MG63 (cell line): ENCODE measurements around the gene NT5DC4. TPM values are rescaled to one million over a fixed set of nuclear protein-coding genes. Genes with fewer than 3 reads are reported as not detected.

ENCODE experiments used
- DNase-seq: peaks from one replicate; pipeline ENCODE4 v3.0.0-alpha.2; 2020
- H3K27me3 ChIP-seq: fragments of 250-450 bp; sonication (Bioruptor Pico); 2 replicates; pipeline ENCODE4 v1.5.1; 2020; ENCODE audit warnings: mild to moderate bottlenecking, moderate library complexity
- H3K36me3 ChIP-seq: fragments of 250-450 bp; sonication (Bioruptor Pico); 2 replicates; pipeline ENCODE4 v1.5.1; 2020; ENCODE audit warnings: mild to moderate bottlenecking, moderate library complexity
- H3K4me3 ChIP-seq: fragments of 250-450 bp; sonication (Bioruptor Pico); 2 replicates; pipeline ENCODE4 v1.5.1; 2020; ENCODE audit warnings: mild to moderate bottlenecking, moderate library complexity
- H3K9me3 ChIP-seq: fragments of 250-450 bp; sonication (Bioruptor Pico); 2 replicates; pipeline ENCODE4 v1.5.1; 2020; ENCODE audit warnings: mild to moderate bottlenecking, moderate library complexity
- total RNA-seq: library from RNA; depleted of rRNA; stranded (reverse); fragments of >200 nt; shearing (Covaris generic); gene quantifications from 2 replicates; pipeline ENCODE4 v1.2.3, GENCODE V29; 2014; ENCODE audit warnings: low replicate concordance

Gene NT5DC4
- total RNA-seq, 1 experiment from 2014 or later: not detected

GRCh38 chr2:112760149-112760548 is 39.3 kb downstream of the NT5DC4 start:
- Histone ChIP-seq H3K4me3 (no peak overlapping the region), H3K9me3 (no peaks in the 10 kb centered on the region), H3K36me3 (peaks cover 73% of the 10 kb centered on the region), H3K27me3 (no peaks in the 10 kb centered on the region)
- DNase-seq: no peak

GRCh38 chr2:112762276-112762675 is 41.5 kb downstream of the NT5DC4 start:
- Histone ChIP-seq H3K9me3 (peaks cover under 1% of the 10 kb centered on the region; the same call in 1 of the 2 replicates), H3K4me3 (peak overlapping the region; percentile 81; the same call in 1 of the 2 replicates), H3K27me3 (no peaks in the 10 kb centered on the region), H3K36me3 (peaks cover 53% of the 10 kb centered on the region)
- DNase-seq: no peak

- H3K4me3 ChIP-seq: peak within 1 kb of the TSS; percentile 81
- no peaks in the 10 kb centered on the region for H3K27me3 ChIP-seq
Observed at GRCh38 chr2:112764071-112765044, 43.5 kb downstream of the NT5DC4 start, which contains the start of gene CKAP2L. Gene CKAP2L (minus strand): TSS chr2:112764609. CDS start chr2:112764598, 11 bp downstream.

GRCh38 chr2:112765251-112765650 is 44.4 kb downstream of the NT5DC4 start:
- no peak for DNase-seq
- Histone ChIP-seq H3K36me3 (peaks cover 27% of the 10 kb centered on the region), H3K9me3 (peaks cover 5% of the 10 kb centered on the region), H3K27me3 (no peaks in the 10 kb centered on the region), H3K4me3 (peak overlapping the region; percentile 81)

More at GRCh38 chr2:112764071-112765044, 43.5 kb downstream of the NT5DC4 start, which contains the start of gene CKAP2L:
- H3K9me3 ChIP-seq: peaks cover 5% of the 10 kb centered on the region
- DNase-seq: peak; percentile 99
- H3K36me3 ChIP-seq: peaks cover 36% of the 10 kb centered on the region

- H3K9me3 ChIP-seq: peaks cover 5% of the 10 kb centered on the region
- DNase-seq: no peak
- H3K4me3 ChIP-seq: no peak overlapping the region
Observed at GRCh38 chr2:112767693-112768330, 47.0 kb downstream of the NT5DC4 start.

DNA sequence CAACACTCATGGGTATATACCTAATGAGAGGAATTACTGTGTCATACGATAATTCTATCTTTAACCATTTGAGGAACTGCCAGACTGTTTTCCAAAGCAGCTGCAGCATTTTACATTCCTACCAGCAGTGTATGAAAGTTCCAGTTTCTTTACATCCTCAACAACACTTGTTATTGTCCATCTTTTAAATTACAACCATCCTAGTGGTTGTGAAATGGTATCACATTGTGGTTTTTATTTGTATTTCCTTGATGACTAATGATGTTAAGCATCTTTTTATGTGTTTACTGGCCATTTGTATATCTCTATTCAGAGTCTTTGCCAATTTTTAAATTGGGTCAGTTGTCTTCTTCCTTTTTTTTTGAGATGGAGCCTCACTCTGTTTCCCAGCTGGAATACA is 47.6 kb downstream of the NT5DC4 start:
- no peak for DNase-seq
- Histone ChIP-seq H3K4me3 (no peak overlapping the region), H3K27me3 (no peaks in the 10 kb centered on the region), H3K9me3 (peaks cover 5% of the 10 kb centered on the region), H3K36me3 (peaks cover 4% of the 10 kb centered on the region; the same call in 1 of the 2 replicates)

More at GRCh38 chr2:112767693-112768330, 47.0 kb downstream of the NT5DC4 start:
- no peaks in the 10 kb centered on the region for H3K27me3 ChIP-seq
- H3K36me3 ChIP-seq: peaks cover 10% of the 10 kb centered on the region

DNA sequence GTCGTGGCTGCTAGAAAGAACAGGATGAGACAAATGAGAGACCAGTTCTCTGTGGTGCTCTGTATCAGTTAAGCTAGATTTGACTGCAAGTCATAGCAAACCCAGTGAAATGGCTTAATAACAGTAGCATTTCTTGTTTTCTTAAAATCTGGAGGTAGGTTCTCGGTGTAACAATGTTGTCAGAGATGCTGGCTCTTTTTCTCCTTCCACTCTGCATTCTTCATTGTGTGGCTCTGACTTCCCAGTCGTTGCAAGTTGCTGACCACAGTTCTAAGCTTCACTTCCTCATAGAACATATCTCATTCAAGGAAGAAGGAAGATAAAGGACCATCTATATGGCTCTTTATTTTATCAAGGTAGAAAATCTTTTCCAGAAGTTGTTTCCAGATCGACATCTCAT is 51.5 kb downstream of the NT5DC4 start:
- H3K9me3 ChIP-seq: peaks cover 5% of the 10 kb centered on the region
- H3K27me3 ChIP-seq: no peaks in the 10 kb centered on the region
- peaks cover 9% of the 10 kb centered on the region for H3K36me3 ChIP-seq
- DNase-seq: no peak
- no peak overlapping the region for H3K4me3 ChIP-seq

GRCh38 chr2:112772911-112773475 is 52.2 kb downstream of the NT5DC4 start:
- Histone ChIP-seq H3K27me3 (no peaks in the 10 kb centered on the region), H3K4me3 (no peak overlapping the region), H3K36me3 (peaks cover 9% of the 10 kb centered on the region), H3K9me3 (no peaks in the 10 kb centered on the region)
- no peak for DNase-seq

GRCh38 chr2:112773556-112773955 is 52.7 kb downstream of the NT5DC4 start:
- H3K4me3 ChIP-seq: no peak overlapping the region
- H3K36me3 ChIP-seq: peaks cover 9% of the 10 kb centered on the region
- no peaks in the 10 kb centered on the region for H3K27me3 ChIP-seq
- DNase-seq: no peak
- no peaks in the 10 kb centered on the region for H3K9me3 ChIP-seq

GRCh38 chr2:112774536-112775285 is 53.9 kb downstream of the NT5DC4 start:
- H3K27me3 ChIP-seq: no peaks in the 10 kb centered on the region
- no peaks in the 10 kb centered on the region for H3K9me3 ChIP-seq
- H3K36me3 ChIP-seq: peaks cover 11% of the 10 kb centered on the region
- DNase-seq: no peak
- no peak overlapping the region for H3K4me3 ChIP-seq

GRCh38 chr2:112776113-112776512 is 55.3 kb downstream of the NT5DC4 start:
- peaks cover 12% of the 10 kb centered on the region; the same call in 1 of the 2 replicates for H3K36me3 ChIP-seq
- DNase-seq: no peak

GRCh38 chr2:112777036-112777435 is 56.2 kb downstream of the NT5DC4 start:
- Histone ChIP-seq H3K27me3 (no peaks in the 10 kb centered on the region), H3K4me3 (no peak overlapping the region), H3K9me3 (no peaks in the 10 kb centered on the region), H3K36me3 (peaks cover 14% of the 10 kb centered on the region; the same call in 1 of the 2 replicates)
- no peak for DNase-seq

More at GRCh38 chr2:112776113-112776512, 55.3 kb downstream of the NT5DC4 start:
- Histone ChIP-seq H3K27me3 (no peaks in the 10 kb centered on the region), H3K4me3 (no peak overlapping the region), H3K9me3 (no peaks in the 10 kb centered on the region)

GRCh38 chr2:112779598-112779997 is 58.8 kb downstream of the NT5DC4 start:
- no peak for DNase-seq
- Histone ChIP-seq H3K9me3 (no peaks in the 10 kb centered on the region), H3K27me3 (no peaks in the 10 kb centered on the region), H3K4me3 (no peak overlapping the region), H3K36me3 (peaks cover 8% of the 10 kb centered on the region; the same call in 1 of the 2 replicates)

GRCh38 chr2:112782234-112782799 is 61.5 kb downstream of the NT5DC4 start:
- Histone ChIP-seq H3K9me3 (no peaks in the 10 kb centered on the region), H3K27me3 (no peaks in the 10 kb centered on the region), H3K36me3 (peaks cover 5% of the 10 kb centered on the region; the same call in 1 of the 2 replicates), H3K4me3 (no peak overlapping the region)
- no peak for DNase-seq

GRCh38 chr2:112783187-112783714 is 62.4 kb downstream of the NT5DC4 start:
- Histone ChIP-seq H3K9me3 (no peaks in the 10 kb centered on the region), H3K27me3 (no peaks in the 10 kb centered on the region), H3K4me3 (no peak overlapping the region)

More at GRCh38 chr2:112783187-112783714, 62.4 kb downstream of the NT5DC4 start:
- peaks cover 5% of the 10 kb centered on the region; the same call in 1 of the 2 replicates for H3K36me3 ChIP-seq
- no peak for DNase-seq
